ENCODE results near the gene WDHD1.
"Not testable (repeated sequence)": the region's sequence is repeated elsewhere in the genome, so short reads cannot be mapped to it uniquely, and the experiment has no call there.

Gene WDHD1, protein sequence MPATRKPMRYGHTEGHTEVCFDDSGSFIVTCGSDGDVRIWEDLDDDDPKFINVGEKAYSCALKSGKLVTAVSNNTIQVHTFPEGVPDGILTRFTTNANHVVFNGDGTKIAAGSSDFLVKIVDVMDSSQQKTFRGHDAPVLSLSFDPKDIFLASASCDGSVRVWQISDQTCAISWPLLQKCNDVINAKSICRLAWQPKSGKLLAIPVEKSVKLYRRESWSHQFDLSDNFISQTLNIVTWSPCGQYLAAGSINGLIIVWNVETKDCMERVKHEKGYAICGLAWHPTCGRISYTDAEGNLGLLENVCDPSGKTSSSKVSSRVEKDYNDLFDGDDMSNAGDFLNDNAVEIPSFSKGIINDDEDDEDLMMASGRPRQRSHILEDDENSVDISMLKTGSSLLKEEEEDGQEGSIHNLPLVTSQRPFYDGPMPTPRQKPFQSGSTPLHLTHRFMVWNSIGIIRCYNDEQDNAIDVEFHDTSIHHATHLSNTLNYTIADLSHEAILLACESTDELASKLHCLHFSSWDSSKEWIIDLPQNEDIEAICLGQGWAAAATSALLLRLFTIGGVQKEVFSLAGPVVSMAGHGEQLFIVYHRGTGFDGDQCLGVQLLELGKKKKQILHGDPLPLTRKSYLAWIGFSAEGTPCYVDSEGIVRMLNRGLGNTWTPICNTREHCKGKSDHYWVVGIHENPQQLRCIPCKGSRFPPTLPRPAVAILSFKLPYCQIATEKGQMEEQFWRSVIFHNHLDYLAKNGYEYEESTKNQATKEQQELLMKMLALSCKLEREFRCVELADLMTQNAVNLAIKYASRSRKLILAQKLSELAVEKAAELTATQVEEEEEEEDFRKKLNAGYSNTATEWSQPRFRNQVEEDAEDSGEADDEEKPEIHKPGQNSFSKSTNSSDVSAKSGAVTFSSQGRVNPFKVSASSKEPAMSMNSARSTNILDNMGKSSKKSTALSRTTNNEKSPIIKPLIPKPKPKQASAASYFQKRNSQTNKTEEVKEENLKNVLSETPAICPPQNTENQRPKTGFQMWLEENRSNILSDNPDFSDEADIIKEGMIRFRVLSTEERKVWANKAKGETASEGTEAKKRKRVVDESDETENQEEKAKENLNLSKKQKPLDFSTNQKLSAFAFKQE

DNA sequence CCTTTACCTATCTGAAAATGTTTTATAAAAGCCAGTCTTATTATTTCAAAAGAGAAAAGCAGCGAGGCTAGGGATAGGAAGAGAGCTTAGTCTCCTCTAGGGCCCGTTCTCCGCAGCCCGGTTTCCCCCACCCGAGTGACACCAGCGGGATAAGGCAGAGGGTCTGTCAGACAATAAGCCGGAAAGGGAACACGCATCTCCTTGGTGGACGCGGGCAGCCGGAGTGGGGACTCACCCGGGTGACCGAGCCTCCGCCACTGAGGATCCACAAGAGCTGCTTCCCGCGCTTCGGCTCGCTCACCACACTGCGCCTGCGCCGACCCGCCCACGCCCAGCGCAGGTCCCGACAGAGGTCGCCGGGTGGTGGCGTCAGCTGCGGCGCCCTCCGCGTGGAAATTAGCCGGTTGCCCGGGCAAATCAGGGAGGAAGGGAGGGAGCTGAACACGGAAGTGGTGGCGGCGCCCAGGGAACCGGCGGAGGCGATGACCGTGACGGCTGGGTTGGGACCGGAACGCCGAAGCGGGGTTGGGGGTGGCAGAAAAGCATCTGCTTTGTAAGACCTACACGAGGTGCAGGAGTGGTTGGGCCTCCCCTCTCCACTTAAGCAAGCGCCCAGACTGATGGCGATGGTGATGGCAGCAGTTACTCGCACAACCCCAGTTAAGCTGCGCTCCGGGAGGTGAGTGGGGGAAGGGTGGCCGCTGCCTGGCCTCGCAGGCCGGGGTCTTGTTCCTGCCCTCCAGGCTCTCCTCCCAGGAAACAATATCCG lies at the start of gene WDHD1, which contains the start of gene SOCS4:
WDHD1 (minus strand) TSS at position 307 of the 769 bp plus-strand sequence. CDS start 312 bp downstream, outside the sequence.
SOCS4 (plus strand) TSS at position 444 of the 769 bp plus-strand sequence. CDS start 15,806 bp downstream, outside the sequence.
- peak; percentile 98 for DNase-seq (ENCODE audit: low read depth)

DNA sequence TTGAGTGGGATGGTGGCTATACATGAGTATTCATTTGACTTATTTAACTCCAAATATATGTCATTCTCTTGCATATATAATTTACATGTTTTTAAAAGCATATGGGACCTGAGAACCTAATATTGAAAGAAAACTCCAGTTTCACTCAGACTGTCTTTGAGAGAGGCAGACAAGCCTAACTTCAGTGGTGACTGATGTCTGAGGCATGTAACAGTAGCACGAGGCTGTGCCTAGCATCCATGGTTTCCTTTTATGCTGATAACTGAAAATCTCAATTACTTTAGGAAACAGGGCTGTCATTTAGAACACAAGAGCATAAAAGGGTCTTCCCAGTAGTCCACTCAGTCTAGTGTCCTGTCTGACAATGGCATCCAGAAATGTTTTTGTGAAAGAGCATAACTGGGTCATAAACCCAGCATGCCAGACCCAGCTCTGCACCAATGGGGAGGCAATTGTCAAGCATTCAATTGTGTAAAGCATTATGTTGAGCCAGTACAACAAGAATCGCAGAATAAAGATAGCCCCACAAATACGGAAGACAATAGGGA lies 48.8 kb upstream of the WDHD1 start:
- no peak for DNase-seq (ENCODE audit: low read depth)

DNA sequence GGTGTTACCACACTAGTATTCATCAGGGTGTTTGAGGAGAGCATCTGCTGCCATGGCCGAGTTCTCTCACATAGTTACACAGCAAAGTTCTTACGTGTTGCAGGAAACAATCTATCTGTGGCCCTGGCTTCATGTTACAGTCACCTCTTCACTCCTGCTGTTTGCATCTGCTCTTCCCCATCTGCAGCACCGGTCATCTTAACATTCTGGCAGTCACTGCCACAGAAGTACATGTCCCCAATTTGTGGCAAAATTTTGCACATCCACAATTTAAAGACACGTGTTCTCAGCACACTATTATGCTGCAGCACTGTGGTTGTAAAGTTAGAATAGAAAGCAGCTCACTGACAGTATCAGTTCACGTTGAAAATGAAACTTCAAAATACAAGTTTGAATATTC lies 47.8 kb upstream of the WDHD1 start:
- DNase-seq (ENCODE audit: low read depth) = no peak

DNA sequence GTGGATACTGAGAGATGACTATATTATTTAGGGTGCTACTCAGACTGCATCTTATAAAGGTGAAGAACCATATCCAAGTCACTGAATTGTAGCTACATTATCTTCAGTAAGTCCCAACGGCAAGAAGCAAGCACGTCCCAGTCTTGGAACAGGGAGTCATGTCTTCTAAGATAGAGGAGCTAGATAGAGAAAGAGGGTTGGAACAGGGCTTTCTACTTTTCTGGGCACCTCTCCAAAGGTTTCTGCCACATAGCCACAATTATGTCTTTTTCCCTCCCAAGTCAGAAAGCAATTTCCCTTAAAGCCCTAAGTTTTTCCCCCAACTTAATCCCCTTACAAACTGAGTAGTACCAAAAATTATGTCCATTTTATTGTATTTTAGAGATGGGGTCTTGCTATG lies 47.0 kb upstream of the WDHD1 start:
- DNase-seq (ENCODE audit: low read depth) = no peak

DNA sequence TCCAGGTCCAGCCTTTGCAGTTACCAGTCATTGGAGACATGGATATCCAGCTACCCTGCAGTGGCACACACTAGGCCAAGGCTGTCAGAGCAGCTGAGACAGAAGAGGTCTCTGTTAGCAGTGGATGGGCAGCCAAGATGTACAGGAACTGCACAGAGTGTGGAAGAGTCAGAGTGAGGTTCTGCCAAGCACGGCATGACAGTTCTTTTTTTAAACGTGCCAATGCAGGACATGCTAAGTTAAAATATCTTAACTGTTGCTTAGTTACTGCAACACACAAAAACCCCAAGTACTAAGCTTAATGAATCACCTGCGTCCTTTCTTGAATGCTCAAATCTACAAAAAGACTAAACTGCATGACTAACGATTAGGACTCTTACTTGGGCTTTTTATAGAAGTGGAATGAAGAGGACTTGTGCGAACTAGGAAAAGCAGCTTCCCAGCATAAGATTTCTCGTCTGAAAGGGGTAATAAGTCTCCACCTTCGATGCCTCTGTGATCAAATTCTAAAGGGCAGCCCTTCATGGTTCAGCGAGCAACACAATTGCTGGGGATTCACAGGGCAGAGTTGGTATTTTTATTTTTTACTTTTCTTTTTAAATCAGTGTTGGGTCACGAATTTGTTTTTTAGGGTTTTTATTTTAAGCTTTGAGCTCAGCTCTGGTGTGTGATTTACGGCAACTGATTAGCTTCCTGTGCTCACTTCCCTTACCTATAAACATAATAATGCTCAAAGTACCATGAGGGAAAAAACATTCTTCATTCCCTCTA lies 45.2 kb upstream of the WDHD1 start:
- peak; percentile 22 for DNase-seq (ENCODE audit: low read depth)

DNA sequence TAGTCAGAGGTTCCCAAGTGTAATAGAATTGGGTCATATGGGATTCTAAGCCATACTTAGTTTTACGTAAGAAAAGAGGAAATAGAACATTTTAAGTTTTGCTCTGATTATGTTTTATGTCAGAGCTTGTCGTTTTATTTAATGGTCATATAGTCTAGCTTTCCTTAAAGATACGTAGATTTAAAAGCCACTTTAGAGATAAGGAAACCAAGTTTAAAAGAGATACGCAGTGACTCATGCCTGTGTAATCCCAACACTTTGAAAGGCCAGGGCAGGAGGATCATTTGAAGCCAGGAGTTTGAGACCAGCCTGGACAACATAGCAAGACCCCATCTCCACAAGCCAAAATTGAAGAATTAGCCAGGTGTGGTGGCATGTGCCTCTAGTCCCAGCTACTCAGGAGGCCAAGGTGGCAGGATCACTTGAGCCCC lies 44.1 kb upstream of the WDHD1 start:
- no peak for DNase-seq (ENCODE audit: low read depth)

DNA sequence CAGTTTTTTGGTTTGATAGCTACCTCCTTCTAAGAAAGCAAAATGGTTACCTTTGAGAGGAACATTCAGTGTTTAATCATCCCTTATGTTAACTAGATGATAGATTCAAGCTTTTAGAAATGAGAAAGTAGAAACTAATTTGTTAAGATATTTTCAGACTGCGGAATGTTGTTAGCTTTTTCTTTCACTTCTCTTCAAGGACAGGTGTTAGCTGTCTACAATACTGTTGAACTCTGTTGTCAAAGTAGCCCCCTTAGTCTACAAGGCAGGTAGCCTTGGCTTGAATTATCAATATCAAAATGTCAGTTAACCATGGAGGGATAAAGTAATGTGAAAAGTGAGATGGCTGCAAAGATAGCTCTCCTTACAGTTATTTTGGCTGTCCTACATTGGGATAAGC lies 39.3 kb upstream of the WDHD1 start:
- no peak for DNase-seq (ENCODE audit: low read depth)

DNA sequence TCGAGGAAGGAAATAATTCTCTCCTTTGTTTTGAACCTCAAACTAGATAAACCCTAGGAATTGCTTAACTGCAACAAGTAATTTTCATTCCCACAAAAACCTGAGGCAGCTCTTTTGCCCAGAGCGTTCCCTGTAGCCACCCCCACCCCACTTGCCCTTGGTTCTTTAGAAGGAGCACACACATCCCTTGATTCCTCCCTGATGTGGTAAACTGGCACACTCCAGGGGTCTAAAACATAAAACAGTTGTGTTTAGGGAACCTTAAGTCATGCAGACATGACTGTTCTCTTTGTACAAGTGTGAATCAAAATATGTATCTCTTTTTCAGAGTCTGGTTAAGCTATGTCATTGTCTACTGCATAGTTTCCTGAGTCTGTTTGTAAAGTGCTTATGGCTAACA lies 38.5 kb upstream of the WDHD1 start:
- no peak for DNase-seq (ENCODE audit: low read depth)

DNA sequence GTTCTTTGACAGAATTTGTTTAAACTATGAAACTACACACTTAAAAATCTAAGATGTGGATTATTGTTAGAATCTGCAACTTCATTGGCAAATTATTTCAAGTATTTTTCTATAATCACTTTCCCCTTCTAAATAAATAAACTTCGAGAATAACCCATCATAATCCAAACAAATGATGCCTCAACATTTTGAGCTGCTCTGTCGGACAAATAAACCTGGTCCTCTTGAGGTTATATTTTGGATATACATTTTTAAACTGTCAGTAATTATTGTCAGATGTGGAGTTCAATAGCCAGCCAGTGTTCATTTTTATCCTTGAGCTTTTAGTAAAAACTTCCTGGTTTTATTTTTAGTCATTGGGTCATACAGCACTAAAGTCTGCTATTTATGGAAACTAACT lies 38.0 kb upstream of the WDHD1 start:
- DNase-seq (ENCODE audit: low read depth) = not testable (repeated sequence)

DNA sequence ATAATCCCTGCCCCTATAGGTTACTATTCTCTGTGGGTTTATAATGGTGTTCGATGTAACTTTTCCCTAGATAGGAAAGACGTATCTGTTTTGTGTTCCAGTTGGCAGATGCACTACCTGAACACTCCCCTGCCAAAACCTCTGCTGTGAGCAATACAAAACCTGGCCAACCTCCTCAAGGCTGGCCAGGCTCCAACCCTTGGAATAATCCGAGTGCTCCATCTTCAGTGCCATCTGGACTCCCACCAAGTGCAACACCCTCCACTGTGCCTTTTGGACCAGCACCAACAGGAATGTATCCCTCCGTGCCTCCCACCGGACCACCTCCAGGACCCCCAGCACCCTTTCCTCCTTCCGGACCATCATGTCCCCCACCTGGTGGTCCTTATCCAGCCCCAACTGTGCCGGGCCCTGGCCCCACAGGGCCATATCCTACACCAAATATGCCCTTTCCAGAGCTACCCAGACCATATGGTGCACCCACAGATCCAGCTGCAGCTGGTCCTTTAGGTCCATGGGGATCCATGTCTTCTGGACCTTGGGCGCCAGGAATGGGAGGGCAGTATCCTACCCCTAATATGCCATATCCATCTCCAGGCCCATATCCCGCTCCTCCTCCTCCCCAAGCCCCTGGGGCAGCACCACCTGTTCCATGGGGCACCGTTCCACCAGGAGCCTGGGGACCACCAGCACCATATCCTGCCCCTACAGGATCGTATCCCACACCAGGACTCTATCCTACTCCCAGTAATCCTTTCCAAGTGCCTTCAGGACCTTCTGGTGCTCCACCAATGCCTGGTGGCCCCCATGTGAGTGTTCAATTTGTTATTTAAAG lies 35.8 kb upstream of the WDHD1 start:
- no peak for DNase-seq (ENCODE audit: low read depth)

DNA sequence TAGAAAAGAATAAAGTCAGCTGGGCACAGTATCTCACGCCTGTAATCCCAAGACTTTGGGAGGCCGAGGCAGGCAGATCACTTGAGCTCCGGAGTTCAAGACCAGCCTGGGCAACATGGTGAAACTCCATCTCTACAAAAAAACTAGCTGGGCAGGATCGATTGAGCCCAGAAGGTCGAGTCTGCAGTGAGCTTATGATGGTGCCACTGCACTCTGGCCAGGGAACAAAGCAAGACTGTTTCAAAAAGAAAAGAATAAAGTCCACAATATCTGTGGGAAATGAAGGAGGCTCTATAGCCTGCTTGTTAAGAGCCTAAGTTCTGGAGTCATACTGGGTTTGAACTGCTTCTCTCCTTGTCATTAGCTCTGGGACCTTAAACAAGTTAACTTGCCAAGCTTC lies 32.4 kb upstream of the WDHD1 start:
- no peak for DNase-seq (ENCODE audit: low read depth)

DNA sequence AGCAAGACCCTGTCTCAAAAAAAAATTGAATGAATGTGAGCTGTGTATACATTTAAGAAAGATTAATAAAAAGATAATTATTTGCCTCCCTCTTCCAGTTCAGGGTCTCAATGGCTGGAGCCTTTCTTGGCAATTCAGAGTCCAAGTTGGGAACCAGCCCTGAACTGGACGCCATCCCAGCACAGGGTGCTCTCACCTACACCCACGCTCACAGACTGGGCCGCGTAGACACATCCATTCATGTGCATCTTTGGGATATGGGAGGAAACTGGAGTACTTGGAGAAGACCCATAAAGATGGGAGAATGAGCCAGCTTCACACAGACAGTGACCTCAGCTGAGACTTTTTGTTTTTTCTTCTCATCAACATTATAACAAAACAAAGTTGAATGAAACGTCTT lies 31.0 kb upstream of the WDHD1 start:
- DNase-seq (ENCODE audit: low read depth) = no peak

DNA sequence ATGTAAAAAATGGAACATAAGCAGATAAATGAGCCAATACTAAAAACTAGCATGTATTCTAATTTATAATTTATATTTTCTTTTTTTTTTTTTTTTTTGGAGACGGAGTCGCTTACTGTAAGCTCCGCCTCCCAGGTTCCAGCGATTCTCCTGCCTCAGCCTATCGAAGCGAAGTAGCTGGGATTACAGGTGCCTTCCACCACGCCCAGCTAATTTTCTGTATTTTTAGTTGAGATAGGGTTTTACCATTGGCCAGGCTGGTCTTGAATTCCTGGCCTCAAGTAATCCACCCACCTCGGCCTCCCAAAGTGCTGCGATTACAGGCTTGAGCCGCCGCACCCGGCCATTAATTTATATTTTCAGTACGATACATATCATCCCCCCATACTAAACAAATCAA lies 27.2 kb upstream of the WDHD1 start:
- no peak for DNase-seq (ENCODE audit: low read depth)

DNA sequence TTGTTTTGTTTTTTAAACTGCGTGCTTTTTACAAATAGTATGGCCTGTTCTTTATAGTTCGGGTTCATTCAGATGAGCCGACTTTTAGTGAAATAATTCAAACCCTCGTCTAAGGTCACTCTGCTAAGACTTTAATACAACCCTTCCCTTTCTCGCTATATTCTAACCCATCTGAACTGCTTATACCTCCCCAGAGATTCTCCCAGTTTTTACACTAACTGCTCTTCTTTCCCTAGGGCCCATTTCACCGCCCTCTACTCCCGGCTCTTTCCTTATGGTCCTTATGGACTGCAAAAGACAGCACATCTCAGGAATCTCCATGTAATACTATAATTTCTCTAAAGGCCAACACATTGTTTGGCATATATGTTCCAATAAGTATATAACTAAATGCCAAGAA lies 26.6 kb upstream of the WDHD1 start:
- DNase-seq (ENCODE audit: low read depth) = no peak

DNA sequence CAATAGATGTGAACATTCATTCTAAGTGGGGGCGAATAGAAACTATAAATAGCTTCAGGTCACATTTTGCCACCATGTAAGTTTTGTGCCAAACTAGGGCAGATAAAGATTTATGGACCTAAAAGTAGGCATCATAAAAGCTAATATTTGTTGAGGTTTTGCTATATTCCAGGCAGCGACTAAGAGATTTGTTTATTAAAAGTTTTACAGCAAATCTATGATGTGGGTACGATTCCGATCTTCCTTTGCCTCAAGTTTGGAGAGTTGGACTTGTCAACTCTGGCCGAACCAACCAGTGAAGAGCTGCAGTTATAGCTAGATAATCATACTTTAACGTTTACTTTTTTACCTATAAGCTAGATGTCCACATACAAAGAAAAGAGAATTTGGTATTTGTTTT lies 26.1 kb upstream of the WDHD1 start:
- DNase-seq (ENCODE audit: low read depth) = no peak

DNA sequence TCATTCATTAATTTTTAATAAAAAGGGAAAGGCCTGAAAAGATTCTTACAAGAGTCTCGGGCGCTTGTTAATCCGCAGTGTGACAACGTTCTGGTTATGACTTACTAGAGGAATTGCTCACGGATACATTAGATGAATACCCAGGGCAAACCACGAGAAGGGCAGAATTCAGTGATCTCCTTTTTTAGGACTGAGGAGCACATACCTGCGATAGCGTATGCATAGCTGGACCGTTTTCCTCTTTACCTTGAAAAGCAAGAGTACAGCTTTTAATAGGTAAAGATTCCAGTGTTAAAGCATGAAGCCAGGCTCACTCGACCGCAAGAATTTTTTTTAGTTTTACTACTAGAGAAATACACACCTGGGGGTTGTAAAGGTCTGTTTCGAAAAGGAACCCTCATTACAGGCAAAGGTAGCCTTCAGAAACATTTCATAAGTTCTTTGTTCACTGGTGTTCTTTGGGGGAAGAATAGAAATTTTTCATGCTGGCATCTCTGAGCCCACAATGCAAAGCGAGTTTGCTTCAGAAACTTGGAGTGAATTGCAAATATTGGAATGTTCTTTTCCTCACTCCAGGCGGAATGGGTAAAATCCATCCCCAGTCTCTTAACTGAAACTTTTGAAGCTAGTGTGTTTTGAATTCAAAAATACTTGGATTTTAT lies 25.5 kb upstream of the WDHD1 start:
- no peak for DNase-seq (ENCODE audit: low read depth)

DNA sequence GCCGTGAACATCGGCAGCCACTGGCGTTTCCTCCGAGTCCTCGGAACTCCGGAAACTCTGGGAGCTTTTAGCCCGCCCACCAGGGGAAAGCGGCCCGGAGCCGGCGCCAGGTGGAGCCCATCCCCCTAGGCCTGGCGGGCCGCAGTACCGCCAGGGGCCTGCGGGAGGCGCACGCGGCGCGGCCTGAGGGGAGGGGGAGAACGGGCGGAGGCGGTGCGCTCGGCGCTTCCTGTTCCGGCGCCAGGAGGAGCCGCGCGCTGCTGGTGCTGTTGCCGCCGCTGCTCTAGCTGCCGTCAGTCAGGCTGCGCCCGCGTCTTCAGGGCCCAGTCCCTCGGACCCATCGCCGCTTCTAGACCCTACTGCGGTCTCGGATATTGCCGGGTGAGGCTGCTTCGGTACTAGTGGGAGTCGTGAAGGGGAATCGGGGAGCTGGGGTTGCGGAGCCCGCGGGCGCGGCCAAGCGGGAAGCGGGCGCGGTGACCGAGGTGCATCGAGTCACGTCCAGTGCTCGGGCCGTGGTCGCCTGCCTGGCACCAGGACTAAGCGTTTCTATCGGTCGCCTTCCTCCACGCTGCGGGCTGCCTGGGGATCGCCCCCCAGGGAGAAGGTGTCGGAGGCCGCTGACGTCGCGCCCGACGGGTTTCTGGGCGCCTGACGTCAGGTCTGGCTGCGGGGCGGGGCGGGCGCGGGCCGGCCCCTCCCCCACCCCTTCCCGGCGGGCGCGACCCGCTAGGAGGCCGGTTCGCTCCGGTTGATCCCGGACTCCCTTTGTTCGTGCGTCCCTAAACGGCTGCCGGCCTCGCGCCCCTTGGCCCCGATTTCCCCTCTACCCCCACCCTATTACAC lies 24.7 kb upstream of the WDHD1 start, which contains the start of gene MAPK1IP1L:
MAPK1IP1L (plus strand) TSS at position 225 of the 846 bp plus-strand sequence. CDS start 10,037 bp downstream, outside the sequence.
- DNase-seq (ENCODE audit: low read depth) = peak; percentile 92

DNA sequence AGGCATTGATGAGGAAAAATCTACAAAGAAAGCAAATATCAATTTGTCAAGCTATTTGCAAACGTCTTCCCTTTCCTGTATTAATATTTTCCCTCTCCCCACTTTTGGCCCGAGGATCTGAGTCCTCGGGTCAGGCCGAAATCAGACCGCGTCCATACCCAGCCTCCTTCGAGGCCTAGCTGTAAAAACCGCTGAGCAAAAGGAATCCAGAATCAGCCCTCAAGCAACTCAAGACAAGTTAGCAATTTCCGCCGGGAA lies 24.2 kb upstream of the WDHD1 start:
- DNase-seq (ENCODE audit: low read depth) = no peak
